Activated T-helper 2 cell treated with anti-CD3 and anti-CD28 coated beads, Interferon-gamma antibody, Interleukin-2, Interleukin-4, amounts not matched to agents 10 μg/mL and 5 μg/mL and 100 μg/mL, durations not matched to agents 14 hours and 24 hours and 36 hours (primary cell): Measurements from ENCODE around the gene GALNTL6. TPM values are rescaled to one million over a fixed set of nuclear protein-coding genes. Genes with fewer than 3 reads are reported as not detected.

Experiments used
- DNase-seq: peaks from one replicate; pipeline ENCODE4 v3.0.0; 2021; ENCODE audit warnings: low spot score
- H3K27ac Mint-ChIP-seq: one replicate; pipeline ENCODE4 v1.8.0; 2021; ENCODE audit warnings: mixed read lengths
- H3K27me3 Mint-ChIP-seq: one replicate; pipeline ENCODE4 v1.8.0; 2021; ENCODE audit warnings: low read depth, mixed read lengths
- H3K36me3 Mint-ChIP-seq: one replicate; pipeline ENCODE4 v1.8.0; 2021; ENCODE audit warnings: low read depth, mixed read lengths
- H3K4me1 Mint-ChIP-seq: one replicate; pipeline ENCODE4 v1.8.0; 2021; ENCODE audit warnings: low read depth, mixed read lengths
- H3K4me3 Mint-ChIP-seq: one replicate; pipeline ENCODE4 v1.8.0; 2021; ENCODE audit warnings: low read depth, mild to moderate bottlenecking, moderate library complexity, mixed read lengths
- H3K9me3 Mint-ChIP-seq: one replicate; pipeline ENCODE4 v1.8.0; 2021; ENCODE audit warnings: mixed read lengths
- intact Hi-C: fragments of 100-400 bp; cut with micrococcal nuclease; formaldehyde crosslinking; loops from one replicate; pipeline ENCODE4 v1.15.1; 2023
- total RNA-seq: library from RNA; stranded (reverse); gene quantifications from 2 replicates; pipeline ENCODE4 v1.2.3, GENCODE V29; 2022

GALNTL6 gene
- total RNA-seq, 1 donor from 2014 or later, result not detected

GRCh38 chr4:171978216-171978615 is 165.0 kb downstream of the GALNTL6 start:
- H3K4me3 Mint-ChIP-seq, result no peak overlapping the region
- peaks cover 7% of the 10 kb centered on the region for H3K9me3 Mint-ChIP-seq
- no peaks in the 10 kb centered on the region for H3K27me3 Mint-ChIP-seq
- DNase-seq, result no peak
- H3K27ac Mint-ChIP-seq, result no peak overlapping the region
- no peaks in the 10 kb centered on the region for H3K4me1 Mint-ChIP-seq
- H3K36me3 Mint-ChIP-seq, result no peaks in the 10 kb centered on the region
- intact Hi-C loops, result no loop called here

- H3K9me3 Mint-ChIP-seq, result peaks cover 4% of the 10 kb centered on the region
These were observed 166.3 kb downstream of the GALNTL6 start for GRCh38 chr4:171979461-171979860.

GRCh38 chr4:171981185-171981584 is 168.0 kb downstream of the GALNTL6 start:
- Mint-ChIP-seq H3K27ac (no peak overlapping the region), H3K4me1 (no peaks in the 10 kb centered on the region), H3K27me3 (no peaks in the 10 kb centered on the region), H3K36me3 (no peaks in the 10 kb centered on the region), H3K9me3 (peaks cover 4% of the 10 kb centered on the region), H3K4me3 (no peak overlapping the region)
- intact Hi-C loops, result no loop called here
- no peak for DNase-seq

More at GRCh38 chr4:171979461-171979860, 166.3 kb downstream of the GALNTL6 start:
- Mint-ChIP-seq H3K36me3 (no peaks in the 10 kb centered on the region), H3K4me1 (no peaks in the 10 kb centered on the region), H3K27me3 (no peaks in the 10 kb centered on the region), H3K27ac (no peak overlapping the region), H3K4me3 (no peak overlapping the region)
- DNase-seq, result no peak
- intact Hi-C loops, result no loop called here

GRCh38 chr4:171983935-171984805 is 171.0 kb downstream of the GALNTL6 start:
- DNase-seq, result no peak
- Mint-ChIP-seq H3K27me3 (no peaks in the 10 kb centered on the region), H3K36me3 (no peaks in the 10 kb centered on the region), H3K27ac (no peak overlapping the region), H3K4me3 (no peak overlapping the region), H3K9me3 (peaks cover 17% of the 10 kb centered on the region), H3K4me1 (no peaks in the 10 kb centered on the region)
- intact Hi-C loops, result no loop called here

GRCh38 chr4:171985129-171985528 is 171.9 kb downstream of the GALNTL6 start:
- no peaks in the 10 kb centered on the region for H3K4me1 Mint-ChIP-seq

GRCh38 chr4:171993247-171993646 is 180.0 kb downstream of the GALNTL6 start:
- intact Hi-C loops, result no loop called here
- Mint-ChIP-seq H3K4me1 (no peaks in the 10 kb centered on the region), H3K36me3 (no peaks in the 10 kb centered on the region), H3K9me3 (peaks cover 4% of the 10 kb centered on the region), H3K4me3 (no peak overlapping the region), H3K27me3 (no peaks in the 10 kb centered on the region), H3K27ac (no peak overlapping the region)
- DNase-seq, result no peak

More at GRCh38 chr4:171985129-171985528, 171.9 kb downstream of the GALNTL6 start:
- no peak overlapping the region for H3K27ac Mint-ChIP-seq
- no peak for DNase-seq
- H3K9me3 Mint-ChIP-seq, result peaks cover 13% of the 10 kb centered on the region
- H3K36me3 Mint-ChIP-seq, result no peaks in the 10 kb centered on the region
- intact Hi-C loops, result no loop called here
- no peaks in the 10 kb centered on the region for H3K27me3 Mint-ChIP-seq
- no peak overlapping the region for H3K4me3 Mint-ChIP-seq

- H3K4me1 Mint-ChIP-seq, result no peaks in the 10 kb centered on the region
- no peak for DNase-seq
- intact Hi-C loops, result no loop called here
- H3K9me3 Mint-ChIP-seq, result no peaks in the 10 kb centered on the region
- no peak overlapping the region for H3K27ac Mint-ChIP-seq
- no peaks in the 10 kb centered on the region for H3K27me3 Mint-ChIP-seq
- H3K36me3 Mint-ChIP-seq, result no peaks in the 10 kb centered on the region
- H3K4me3 Mint-ChIP-seq, result no peak overlapping the region
These were observed 194.7 kb downstream of the GALNTL6 start for GRCh38 chr4:172007889-172008288.

GRCh38 chr4:172009446-172010230 is 196.4 kb downstream of the GALNTL6 start:
- Mint-ChIP-seq H3K36me3 (no peaks in the 10 kb centered on the region), H3K27me3 (no peaks in the 10 kb centered on the region), H3K4me1 (no peaks in the 10 kb centered on the region), H3K9me3 (no peaks in the 10 kb centered on the region), H3K27ac (no peak overlapping the region), H3K4me3 (no peak overlapping the region)
- intact Hi-C loops, result no loop called here
- no peak for DNase-seq

GRCh38 chr4:172011196-172011595 is 198.0 kb downstream of the GALNTL6 start:
- intact Hi-C loops, result no loop called here
- Mint-ChIP-seq H3K27me3 (no peaks in the 10 kb centered on the region), H3K4me1 (no peaks in the 10 kb centered on the region), H3K36me3 (no peaks in the 10 kb centered on the region), H3K27ac (no peak overlapping the region), H3K9me3 (no peaks in the 10 kb centered on the region), H3K4me3 (no peak overlapping the region)
- no peak for DNase-seq

GRCh38 chr4:172018358-172018757 is 205.2 kb downstream of the GALNTL6 start:
- Mint-ChIP-seq H3K9me3 (no peaks in the 10 kb centered on the region), H3K27me3 (no peaks in the 10 kb centered on the region), H3K4me3 (no peak overlapping the region), H3K27ac (no peak overlapping the region), H3K36me3 (no peaks in the 10 kb centered on the region), H3K4me1 (no peaks in the 10 kb centered on the region)
- DNase-seq, result no peak
- intact Hi-C loops, result no loop called here

GRCh38 chr4:172035562-172035961 is 222.4 kb downstream of the GALNTL6 start:
- H3K27ac Mint-ChIP-seq, result no peak overlapping the region
- intact Hi-C loops, result no loop called here
- no peaks in the 10 kb centered on the region for H3K4me1 Mint-ChIP-seq
- no peaks in the 10 kb centered on the region for H3K9me3 Mint-ChIP-seq
- H3K4me3 Mint-ChIP-seq, result no peak overlapping the region
- H3K36me3 Mint-ChIP-seq, result no peaks in the 10 kb centered on the region
- DNase-seq, result no peak
- no peaks in the 10 kb centered on the region for H3K27me3 Mint-ChIP-seq

- no peaks in the 10 kb centered on the region for H3K4me1 Mint-ChIP-seq
- no peaks in the 10 kb centered on the region for H3K36me3 Mint-ChIP-seq
- no peaks in the 10 kb centered on the region for H3K27me3 Mint-ChIP-seq
- DNase-seq, result no peak
- intact Hi-C loops, result no loop called here
- no peak overlapping the region for H3K4me3 Mint-ChIP-seq
- no peak overlapping the region for H3K27ac Mint-ChIP-seq
- H3K9me3 Mint-ChIP-seq, result no peaks in the 10 kb centered on the region
These were observed 227.6 kb downstream of the GALNTL6 start for GRCh38 chr4:172040766-172041165.

GRCh38 chr4:172042714-172043114 is 229.5 kb downstream of the GALNTL6 start:
- no peak overlapping the region for H3K27ac Mint-ChIP-seq
- intact Hi-C loops, result no loop called here

More at GRCh38 chr4:172042714-172043114, 229.5 kb downstream of the GALNTL6 start:
- Mint-ChIP-seq H3K36me3 (no peaks in the 10 kb centered on the region), H3K4me3 (no peak overlapping the region), H3K9me3 (no peaks in the 10 kb centered on the region), H3K27me3 (no peaks in the 10 kb centered on the region), H3K4me1 (no peaks in the 10 kb centered on the region)
- no peak for DNase-seq
